Nephron (organoid): ENCODE results near the gene GSTT4.

Experiments used
- H3K27ac Mint-ChIP-seq, 3 experiments: 2 replicates each; pipeline ENCODE4 v1.8.0; 2020; ENCODE audit warnings: mixed read lengths in 3 of 3, mild to moderate bottlenecking in 2 of 3, moderate library complexity in 1 of 3
- H3K27me3 Mint-ChIP-seq: 2 replicates; pipeline ENCODE4 v1.8.0; 2021; ENCODE audit warnings: low read depth, mild to moderate bottlenecking, moderate library complexity, mixed read lengths
- H3K36me3 Mint-ChIP-seq: 2 replicates; pipeline ENCODE4 v1.8.0; 2020; ENCODE audit warnings: low read depth, mixed read lengths
- H3K4me1 Mint-ChIP-seq: 2 replicates; pipeline ENCODE4 v1.8.0; 2020; ENCODE audit warnings: mixed read lengths
- H3K4me3 Mint-ChIP-seq, 3 experiments: 2 replicates each; pipeline ENCODE4 v1.8.0; 2020; ENCODE audit warnings: mild to moderate bottlenecking in 3 of 3, mixed read lengths in 3 of 3, moderate library complexity in 2 of 3
- H3K9me3 Mint-ChIP-seq: 2 replicates; pipeline ENCODE4 v1.8.0; 2020; ENCODE audit warnings: mixed read lengths
- CTCF ChIP-seq, 3 experiments: fragments of 200-600 bp; sonication (generic); IDR thresholded peaks; one replicate each; pipeline ENCODE4 v1.5.0; 2021; ENCODE audit warnings: antibody characterized with exemption in 3 of 3; ENCODE audit not compliant: unreplicated experiment in 3 of 3

GSTT4 gene

DNA sequence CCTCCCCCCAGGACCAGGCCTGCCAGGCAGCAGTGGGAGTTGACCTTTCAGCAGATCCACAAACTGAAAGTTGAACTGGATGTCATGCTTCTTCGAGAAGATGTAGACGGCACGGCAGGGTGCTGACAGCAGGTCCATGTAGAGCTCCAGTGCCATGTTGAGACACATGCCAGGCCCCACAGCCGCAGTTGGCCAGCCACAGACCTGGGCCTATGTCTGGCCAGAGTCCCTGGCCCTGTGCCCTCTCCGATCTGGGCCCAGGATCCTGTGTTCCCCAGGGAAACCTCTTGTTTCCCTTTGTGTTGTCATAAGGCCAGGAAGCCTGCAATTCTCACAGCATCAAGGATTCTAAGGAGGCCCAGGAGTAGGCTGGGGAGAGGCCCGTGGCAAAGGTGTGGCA is at the start of gene GSTT4:
GSTT4 (minus strand) TSS at position 253 of the 400 bp plus-strand sequence; CDS start at position 156, 97 bp downstream.
- no peaks in the 10 kb centered on the region for H3K36me3 Mint-ChIP-seq
- H3K4me1 Mint-ChIP-seq, result no peaks in the 10 kb centered on the region
- H3K27me3 Mint-ChIP-seq, result peaks cover 10% of the 10 kb centered on the region
- peak within 1 kb of the TSS in 1 of 3 experiments; percentile 2 for H3K4me3 Mint-ChIP-seq
- no peak within 1 kb of the TSS for H3K27ac Mint-ChIP-seq
- TF ChIP-seq CTCF (IDR thresholded peaks at IDR 0.05; ENCODE audit: unreplicated experiment in 3 of 3), result no peak
- no peaks in the 10 kb centered on the region for H3K9me3 Mint-ChIP-seq

- no peaks in the 10 kb centered on the region for H3K4me1 Mint-ChIP-seq
- no peak overlapping the region for H3K4me3 Mint-ChIP-seq
- TF ChIP-seq CTCF (IDR thresholded peaks at IDR 0.05; ENCODE audit: unreplicated experiment in 3 of 3), result no peak
- no peaks in the 10 kb centered on the region for H3K27me3 Mint-ChIP-seq
- H3K36me3 Mint-ChIP-seq, result peaks cover 67% of the 10 kb centered on the region
- H3K9me3 Mint-ChIP-seq, result no peaks in the 10 kb centered on the region
- no peak overlapping the region for H3K27ac Mint-ChIP-seq
Measured at GRCh38 chr22:24054356-24054755, 49.1 kb upstream of the GSTT4 start.

DNA sequence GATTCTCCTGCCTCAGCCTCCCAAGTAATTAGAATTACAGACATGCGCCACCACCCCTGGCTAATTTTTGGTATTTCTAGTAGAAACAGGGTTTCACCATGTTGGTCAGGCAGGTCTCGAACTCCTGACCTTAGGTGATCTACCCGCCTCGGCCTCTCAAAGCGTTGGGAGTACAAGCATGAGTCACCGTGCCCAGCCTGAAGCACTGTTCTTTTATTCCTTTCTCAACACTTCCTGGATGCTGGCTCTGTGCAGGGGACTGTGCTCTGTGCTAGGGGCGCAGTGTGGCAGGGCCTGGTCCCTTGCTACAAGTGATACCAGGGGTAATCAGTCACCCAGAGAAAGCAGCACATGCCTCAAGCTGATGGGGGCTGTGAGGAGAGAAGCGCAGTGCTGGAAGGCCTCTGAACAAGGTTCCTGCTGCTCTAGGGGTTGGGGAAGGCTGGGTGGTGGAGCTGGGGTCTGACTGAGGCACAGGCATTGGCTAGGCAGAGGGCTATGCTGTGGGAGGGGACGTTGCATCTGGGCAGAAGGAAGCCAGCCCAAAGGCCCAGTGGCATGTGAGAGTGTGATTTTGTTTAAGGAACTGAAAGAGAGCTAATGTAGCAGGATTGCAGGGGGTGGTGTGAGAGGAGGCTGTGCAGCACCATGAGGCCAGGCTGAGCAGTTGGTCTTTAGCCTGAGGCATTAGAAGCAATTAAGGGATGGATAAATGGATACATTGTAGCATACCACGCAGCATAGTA is 48.4 kb upstream of the GSTT4 start:
- H3K27me3 Mint-ChIP-seq, result no peaks in the 10 kb centered on the region
- no peaks in the 10 kb centered on the region for H3K4me1 Mint-ChIP-seq
- H3K4me3 Mint-ChIP-seq, result no peak overlapping the region
- TF ChIP-seq CTCF (IDR thresholded peaks at IDR 0.05; ENCODE audit: unreplicated experiment in 3 of 3), result no peak
- no peak overlapping the region for H3K27ac Mint-ChIP-seq
- no peaks in the 10 kb centered on the region for H3K9me3 Mint-ChIP-seq
- H3K36me3 Mint-ChIP-seq, result peaks cover 66% of the 10 kb centered on the region

DNA sequence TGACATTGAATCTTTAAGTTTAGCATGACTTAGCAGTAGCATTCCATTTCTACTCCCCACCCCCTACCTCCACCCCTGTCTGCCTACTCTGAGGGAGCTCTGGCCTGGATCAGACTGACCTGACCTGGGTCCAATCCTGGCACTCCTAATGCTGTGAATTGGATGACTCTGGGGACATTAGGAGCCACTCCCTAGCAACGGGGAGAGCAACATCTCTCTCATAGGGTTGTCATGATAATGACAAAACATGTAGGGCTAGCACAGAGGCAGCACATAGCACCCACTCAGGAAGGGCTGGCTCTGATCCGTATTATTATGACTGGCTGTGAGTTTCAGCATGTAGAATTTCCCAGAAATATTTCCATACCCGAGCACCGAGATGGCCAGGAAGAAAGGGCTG is 46.3 kb upstream of the GSTT4 start:
- Mint-ChIP-seq H3K27ac (no peak overlapping the region), H3K4me1 (no peaks in the 10 kb centered on the region), H3K27me3 (no peaks in the 10 kb centered on the region), H3K9me3 (no peaks in the 10 kb centered on the region), H3K36me3 (peaks cover 57% of the 10 kb centered on the region), H3K4me3 (no peak overlapping the region)
- no peak for TF ChIP-seq CTCF (IDR thresholded peaks at IDR 0.05; ENCODE audit: unreplicated experiment in 3 of 3)

DNA sequence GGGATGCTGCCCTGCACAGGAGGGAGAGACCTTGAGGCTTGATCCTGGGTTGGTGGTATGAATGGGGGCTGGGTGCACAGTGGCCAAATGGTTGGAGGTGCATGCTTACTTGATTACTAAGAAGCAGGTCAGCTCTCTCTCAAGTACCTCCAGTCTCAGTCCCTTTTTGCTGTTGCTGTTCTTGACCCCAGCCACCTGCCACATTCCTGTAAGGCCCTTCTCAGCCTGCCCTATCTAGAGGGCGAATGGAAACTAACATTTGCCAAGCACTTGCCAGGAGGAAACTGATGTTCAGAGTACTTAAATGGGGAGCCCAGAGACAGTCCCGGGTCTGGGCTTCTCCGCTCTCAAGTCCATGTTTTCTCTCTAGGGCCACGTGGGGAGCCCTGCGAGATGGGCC is 45.8 kb upstream of the GSTT4 start:
- Mint-ChIP-seq H3K36me3 (peaks cover 56% of the 10 kb centered on the region), H3K4me1 (no peaks in the 10 kb centered on the region), H3K27ac (no peak overlapping the region), H3K4me3 (no peak overlapping the region), H3K27me3 (no peaks in the 10 kb centered on the region), H3K9me3 (no peaks in the 10 kb centered on the region)
- TF ChIP-seq CTCF (IDR thresholded peaks at IDR 0.05; ENCODE audit: unreplicated experiment in 3 of 3), result no peak

GRCh38 chr22:24049978-24050377 is 44.7 kb upstream of the GSTT4 start:
- Mint-ChIP-seq H3K36me3 (peaks cover 54% of the 10 kb centered on the region), H3K27me3 (no peaks in the 10 kb centered on the region), H3K4me3 (no peak overlapping the region), H3K9me3 (no peaks in the 10 kb centered on the region), H3K27ac (no peak overlapping the region), H3K4me1 (no peaks in the 10 kb centered on the region)
- no peak for TF ChIP-seq CTCF (IDR thresholded peaks at IDR 0.05; ENCODE audit: unreplicated experiment in 3 of 3)
